ENCODE results near the gene IL20RA. TPM values are rescaled to one million over a fixed set of nuclear protein-coding genes. Genes with fewer than 3 reads are reported as not detected.
"Not testable (repeated sequence)": the region's sequence is repeated elsewhere in the genome, so short reads cannot be mapped to it uniquely, and the experiment has no call there.

The IL20RA gene, protein sequence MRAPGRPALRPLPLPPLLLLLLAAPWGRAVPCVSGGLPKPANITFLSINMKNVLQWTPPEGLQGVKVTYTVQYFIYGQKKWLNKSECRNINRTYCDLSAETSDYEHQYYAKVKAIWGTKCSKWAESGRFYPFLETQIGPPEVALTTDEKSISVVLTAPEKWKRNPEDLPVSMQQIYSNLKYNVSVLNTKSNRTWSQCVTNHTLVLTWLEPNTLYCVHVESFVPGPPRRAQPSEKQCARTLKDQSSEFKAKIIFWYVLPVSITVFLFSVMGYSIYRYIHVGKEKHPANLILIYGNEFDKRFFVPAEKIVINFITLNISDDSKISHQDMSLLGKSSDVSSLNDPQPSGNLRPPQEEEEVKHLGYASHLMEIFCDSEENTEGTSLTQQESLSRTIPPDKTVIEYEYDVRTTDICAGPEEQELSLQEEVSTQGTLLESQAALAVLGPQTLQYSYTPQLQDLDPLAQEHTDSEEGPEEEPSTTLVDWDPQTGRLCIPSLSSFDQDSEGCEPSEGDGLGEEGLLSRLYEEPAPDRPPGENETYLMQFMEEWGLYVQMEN
- total RNA-seq (2014; rRNA removed; shearing (Covaris generic); ENCODE audit: low replicate concordance), result not detected in 2 replicates

DNA sequence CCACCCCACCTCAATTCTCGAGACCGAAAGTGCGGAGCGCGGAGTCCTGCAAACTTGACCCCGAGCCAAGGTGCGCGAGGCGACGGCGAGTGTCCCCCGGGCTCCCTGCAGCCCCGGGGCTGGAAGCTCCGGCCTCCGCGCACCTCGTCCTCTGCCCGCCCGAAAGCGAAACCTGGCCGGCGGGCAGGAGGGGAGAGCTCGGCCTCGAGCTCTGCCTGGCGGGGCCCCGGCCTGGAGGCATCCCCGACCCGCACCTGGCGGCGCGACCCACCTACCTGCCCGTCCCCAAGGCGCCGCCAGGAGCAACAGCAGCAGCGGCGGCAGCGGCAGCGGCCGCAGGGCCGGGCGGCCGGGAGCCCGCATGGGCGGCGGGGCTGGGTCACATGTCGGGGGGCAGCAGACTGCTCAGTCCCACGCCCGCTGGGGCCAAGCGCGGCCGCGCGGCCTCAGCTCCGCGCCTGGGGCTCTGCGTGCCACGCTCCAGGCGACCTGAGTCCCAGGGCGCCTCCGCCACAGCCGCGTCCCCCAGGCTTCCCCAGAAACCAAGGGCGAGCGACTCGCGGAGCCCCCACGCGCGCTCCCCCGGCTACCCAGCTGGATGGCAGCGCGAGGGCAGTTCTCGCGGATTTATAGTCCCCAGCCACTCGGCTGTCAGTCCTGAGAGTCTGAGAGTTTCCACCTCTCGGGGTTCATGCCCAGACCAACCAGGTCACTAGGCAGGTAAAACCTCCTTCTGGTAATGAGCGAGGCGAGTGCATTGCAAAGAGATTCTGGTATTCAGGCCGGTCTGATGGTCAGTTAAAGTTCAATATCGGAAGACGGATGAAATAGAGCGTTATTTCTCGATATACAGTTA lies at the start of gene IL20RA:
Gene IL20RA, minus strand, starts transcription at position 600 of the 856 bp plus-strand sequence. Its CDS starts 237 bp downstream, at position 363.
- in situ Hi-C loops (cut with HindIII; ENCODE audit: low pct_unique_long_range_greater_than_20kb, low sequenced_read_pairs), result no loop called here
- no peak for DNase-seq (ENCODE audit: low read depth)

DNA sequence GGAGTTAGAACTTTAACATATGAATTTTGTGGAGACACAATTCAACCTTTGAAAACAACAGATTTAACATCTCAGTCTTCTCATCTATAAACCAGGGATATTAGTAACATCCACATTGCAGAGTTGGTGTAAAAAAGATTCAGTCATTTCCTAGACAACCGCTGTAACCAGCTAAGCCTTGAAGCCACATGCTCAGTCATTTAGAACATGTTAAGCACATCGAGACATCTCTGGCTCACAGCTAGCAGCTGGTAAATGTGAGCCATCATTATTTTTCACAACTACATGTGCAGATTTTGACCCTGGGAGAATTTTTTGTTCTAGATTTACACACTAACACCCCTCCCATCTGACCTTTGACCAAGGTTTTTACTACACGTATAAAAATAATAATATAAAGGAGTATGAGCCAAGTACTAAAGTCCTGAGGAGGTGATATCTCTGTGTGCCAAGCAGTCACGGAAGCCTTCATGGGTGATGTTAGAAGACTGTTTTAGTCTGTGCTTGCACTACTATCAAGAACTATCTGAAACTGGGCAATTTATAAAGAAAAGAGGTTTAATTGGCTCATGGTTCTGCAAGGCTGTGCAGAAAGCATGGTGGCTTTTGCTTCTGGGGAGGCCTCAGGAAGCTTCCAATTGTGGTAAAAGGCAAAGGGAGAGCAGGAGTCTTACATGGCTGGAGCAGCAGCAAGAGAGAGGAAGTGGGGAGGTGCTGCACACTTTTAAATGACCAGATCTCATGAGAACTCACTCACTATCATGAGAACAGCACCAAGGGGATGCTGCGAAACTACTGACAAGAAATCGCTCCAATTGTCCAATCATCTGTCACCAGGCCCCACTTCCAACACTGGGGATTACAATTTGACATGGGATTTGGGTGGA lies 48.7 kb upstream of the IL20RA start:
- in situ Hi-C loops (cut with HindIII; ENCODE audit: low pct_unique_long_range_greater_than_20kb, low sequenced_read_pairs), result no loop called here
- no peak for DNase-seq (ENCODE audit: low read depth)

DNA sequence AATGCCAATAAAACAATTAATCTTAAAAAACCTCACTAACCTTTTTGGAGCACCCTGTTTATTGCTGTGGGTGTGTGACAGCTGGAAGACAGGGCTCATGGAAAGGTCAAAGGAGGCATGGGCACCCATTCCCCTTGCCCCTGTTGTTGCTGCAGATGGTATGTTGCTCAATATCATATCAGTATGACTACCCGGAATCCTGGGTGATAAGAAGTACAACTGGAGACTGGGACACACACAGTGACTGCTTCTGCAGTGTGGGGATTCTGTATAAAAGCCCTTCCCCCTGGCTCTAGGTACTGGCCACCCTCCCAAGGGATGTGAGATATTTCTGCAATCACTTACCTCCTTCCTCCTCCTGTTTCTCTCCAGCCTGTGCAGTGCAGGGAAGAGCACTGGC lies 47.3 kb upstream of the IL20RA start:
- in situ Hi-C loops (cut with HindIII; ENCODE audit: low pct_unique_long_range_greater_than_20kb, low sequenced_read_pairs), result no loop called here
- DNase-seq (ENCODE audit: low read depth), result no peak

DNA sequence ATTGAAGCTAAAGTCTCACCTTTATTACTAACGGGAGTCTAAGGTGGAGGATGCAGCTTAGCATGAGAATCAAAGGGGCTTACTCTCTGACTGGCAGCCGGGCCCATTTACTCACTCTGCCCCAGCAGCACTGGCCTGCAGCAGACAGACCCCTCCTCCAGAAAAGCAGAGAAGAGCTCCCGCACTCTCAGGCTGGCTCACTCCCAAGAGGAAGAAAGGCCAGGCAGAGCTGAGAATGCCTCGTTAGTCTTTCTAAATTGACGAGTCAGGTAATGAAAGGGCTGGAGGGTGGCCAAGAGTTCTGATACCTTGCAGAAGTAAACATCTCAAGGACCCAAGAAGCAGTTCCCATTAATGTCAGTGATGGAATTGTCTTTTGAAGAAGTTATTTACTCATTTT lies 44.5 kb upstream of the IL20RA start:
- no peak for DNase-seq (ENCODE audit: low read depth)
- in situ Hi-C loops (cut with HindIII; ENCODE audit: low pct_unique_long_range_greater_than_20kb, low sequenced_read_pairs), result no loop called here

DNA sequence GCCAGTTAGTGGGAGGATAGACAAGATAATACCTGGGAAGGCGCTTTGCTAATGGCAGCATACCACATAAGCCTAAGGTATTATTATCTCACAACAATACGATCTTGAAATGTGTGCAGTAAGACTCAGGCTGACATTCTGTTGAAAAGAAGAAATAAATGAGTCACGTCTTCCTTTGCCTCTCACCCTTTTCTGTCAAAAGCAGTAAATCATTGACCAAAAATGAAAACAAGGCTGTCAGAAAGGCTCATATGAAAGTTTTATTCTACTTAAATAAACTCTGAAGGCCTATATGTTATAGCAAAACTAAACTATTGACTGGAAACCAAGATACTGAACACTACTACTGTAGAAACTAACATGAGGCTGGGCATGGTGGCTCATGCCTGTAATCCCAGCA lies 43.1 kb upstream of the IL20RA start:
- DNase-seq (ENCODE audit: low read depth), result no peak
- in situ Hi-C loops (cut with HindIII; ENCODE audit: low pct_unique_long_range_greater_than_20kb, low sequenced_read_pairs), result no loop called here

DNA sequence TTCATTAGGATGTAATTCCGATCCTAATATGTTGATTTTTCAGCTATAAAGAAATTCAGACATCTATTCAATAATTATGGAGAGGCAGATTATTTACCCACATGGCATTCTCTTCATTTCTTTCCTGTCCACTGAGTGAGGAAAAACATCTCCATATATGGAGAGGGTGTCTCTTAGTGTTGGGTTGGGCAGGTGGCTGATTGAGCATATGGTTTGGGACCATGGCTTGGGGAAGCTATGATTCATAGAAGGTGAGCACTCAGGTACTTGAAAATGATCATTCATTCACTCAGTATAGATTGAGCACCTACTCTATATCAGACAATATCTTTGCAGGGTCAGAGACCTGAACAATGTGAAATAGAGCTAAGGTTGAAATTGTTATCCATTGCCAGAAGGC lies 41.3 kb upstream of the IL20RA start:
- in situ Hi-C loops (cut with HindIII; ENCODE audit: low pct_unique_long_range_greater_than_20kb, low sequenced_read_pairs), result no loop called here
- DNase-seq (ENCODE audit: low read depth), result no peak

DNA sequence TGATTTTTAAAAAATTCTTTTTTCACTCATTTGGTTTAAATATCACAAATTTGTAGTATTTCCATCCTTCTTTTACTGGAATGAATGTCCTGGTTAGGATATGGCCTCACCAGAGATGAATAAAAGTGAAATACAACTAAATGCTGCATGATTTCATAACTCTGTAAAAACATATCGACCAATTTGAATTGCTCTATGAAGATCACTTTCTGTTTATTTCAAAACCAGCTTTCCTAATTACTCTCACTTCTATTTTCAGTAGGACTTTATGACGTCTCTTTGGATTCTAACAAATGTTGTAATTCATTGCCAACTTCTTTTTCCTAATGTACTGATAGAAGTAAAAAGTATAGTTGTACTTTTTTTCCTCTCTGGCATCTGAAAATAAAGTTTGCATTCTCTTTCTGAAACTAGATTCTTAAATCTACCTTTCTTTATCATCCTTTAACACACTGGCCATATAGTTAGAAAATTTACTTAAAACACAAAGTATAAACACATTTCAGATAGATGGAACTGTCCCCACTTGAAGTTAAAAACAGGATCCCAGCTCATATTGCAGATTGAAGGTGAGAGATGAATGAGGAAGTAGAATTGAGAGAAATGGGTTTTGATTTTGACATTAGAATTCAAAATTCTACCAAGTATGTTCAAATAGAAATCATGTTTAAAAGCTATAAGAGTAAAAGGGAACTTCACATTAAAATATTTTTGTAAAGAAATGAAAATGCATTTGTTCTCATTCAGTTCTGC lies 40.3 kb upstream of the IL20RA start:
- in situ Hi-C loops (cut with HindIII; ENCODE audit: low pct_unique_long_range_greater_than_20kb, low sequenced_read_pairs), result no loop called here
- DNase-seq (ENCODE audit: low read depth), result no peak

DNA sequence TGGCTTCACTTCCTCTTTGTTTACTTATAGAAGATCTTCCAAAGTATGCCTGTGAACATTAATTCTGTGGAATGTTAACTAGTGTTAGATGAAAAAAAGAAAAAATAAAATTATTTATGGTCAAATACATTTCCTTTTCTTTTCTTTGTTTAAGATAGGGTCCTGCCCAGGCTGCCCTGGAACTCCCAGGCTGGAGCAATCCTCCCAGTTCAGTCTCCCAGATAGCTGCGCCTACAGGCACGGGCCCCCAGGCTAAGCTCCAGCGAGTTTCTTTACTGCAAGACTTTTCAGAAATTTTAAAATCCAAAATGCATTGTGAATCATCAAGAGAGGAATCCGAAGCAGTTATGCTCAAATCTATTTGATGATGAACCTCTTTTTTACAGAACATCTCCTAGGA lies 39.3 kb upstream of the IL20RA start:
- in situ Hi-C loops (cut with HindIII; ENCODE audit: low pct_unique_long_range_greater_than_20kb, low sequenced_read_pairs), result no loop called here
- no peak for DNase-seq (ENCODE audit: low read depth)

DNA sequence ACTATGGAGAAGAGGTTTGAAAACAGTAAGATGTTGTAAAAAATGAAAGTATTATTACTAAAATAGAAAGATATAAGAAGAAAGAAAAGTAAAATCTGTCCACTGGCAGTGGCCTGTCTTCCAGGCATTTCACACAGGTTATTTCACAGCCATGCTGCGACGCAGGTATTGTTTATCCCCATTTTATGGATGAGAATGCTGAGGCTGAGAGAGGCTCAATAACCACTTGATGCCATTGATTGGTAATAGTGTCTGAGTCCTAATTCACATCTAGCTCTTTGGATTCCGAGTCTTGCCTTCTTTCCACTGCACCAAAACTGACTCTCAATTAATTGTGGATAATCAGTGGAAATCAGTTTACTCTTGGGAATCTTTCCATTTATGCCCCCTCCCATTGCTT lies 37.2 kb upstream of the IL20RA start:
- DNase-seq (ENCODE audit: low read depth), result no peak
- in situ Hi-C loops (cut with HindIII; ENCODE audit: low pct_unique_long_range_greater_than_20kb, low sequenced_read_pairs), result no loop called here

DNA sequence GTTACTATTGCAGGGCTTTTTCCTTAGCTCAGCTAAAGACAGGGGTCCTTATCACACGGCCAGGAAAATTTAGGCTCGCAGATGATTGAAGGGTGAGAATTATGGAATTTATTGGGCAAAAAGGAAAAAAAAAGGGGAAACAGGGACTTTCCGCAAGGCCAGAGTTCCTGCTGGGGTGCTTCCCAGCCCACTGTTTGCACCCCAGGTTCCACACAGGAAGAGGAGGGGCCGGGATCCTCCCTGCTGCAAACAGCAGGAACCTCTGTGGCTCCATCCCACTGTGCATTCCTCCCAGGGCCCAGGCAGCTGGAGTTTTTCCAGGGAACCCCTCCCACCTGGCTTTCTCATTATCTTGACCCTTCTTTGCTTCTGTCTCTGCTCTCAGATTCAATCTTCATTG lies 35.9 kb upstream of the IL20RA start:
- in situ Hi-C loops (cut with HindIII; ENCODE audit: low pct_unique_long_range_greater_than_20kb, low sequenced_read_pairs), result no loop called here
- DNase-seq (ENCODE audit: low read depth), result no peak

DNA sequence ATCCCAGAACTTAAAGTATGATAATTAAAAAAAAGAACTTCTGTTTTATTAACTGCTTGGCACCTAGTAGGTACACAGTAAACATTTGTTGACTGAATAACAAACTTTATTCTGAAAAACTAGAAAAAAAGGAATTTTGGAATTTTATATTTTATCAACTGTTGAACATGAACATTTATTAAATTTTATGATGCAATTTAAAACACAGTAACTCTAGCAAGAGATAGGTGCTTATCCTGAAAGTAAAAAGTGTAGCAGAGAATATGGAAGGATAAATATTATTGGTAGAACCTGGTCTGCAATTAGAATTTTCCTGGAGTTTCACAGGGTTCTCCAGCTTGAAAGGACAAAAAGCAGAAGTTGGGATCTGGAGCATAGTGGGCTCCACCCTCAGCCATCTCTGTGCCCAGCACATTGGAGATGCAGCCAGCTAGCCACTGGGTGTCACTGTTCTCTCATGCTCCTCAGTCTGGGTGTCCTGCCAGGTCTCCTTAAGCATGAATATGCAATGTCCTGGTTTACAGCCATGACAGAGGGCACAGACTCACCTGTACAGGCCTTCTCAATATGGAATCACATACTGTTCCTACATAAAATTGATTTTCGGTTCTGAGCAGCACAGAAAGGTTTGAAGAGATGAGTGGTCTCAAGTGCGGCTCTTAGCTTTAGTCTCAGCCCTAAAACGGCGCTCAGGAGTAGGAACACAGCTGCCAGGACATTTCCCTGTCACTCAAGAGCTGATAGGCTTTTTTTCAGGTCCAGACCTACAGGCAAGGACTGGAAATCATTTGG lies 31.7 kb upstream of the IL20RA start:
- peak; percentile 60 for DNase-seq (ENCODE audit: low read depth)
- in situ Hi-C loops (cut with HindIII; ENCODE audit: low pct_unique_long_range_greater_than_20kb, low sequenced_read_pairs), result no loop called here

DNA sequence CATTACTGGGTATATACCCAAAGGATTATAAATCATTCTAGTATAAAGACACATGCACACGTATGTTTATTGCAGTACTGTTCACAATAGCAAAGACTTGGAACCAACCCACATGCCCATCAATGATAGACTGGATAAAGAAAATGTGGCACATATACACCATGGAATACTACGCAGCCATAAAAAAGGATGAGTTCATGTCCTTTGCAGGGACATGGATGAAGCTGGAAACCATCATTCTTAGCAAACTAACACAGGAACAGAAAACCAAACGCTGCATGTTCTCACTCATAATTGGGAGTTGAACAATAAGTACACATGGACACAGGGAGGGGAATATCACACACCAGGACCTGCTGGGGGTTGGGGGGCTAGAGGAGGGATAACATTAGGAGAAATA lies 31.0 kb upstream of the IL20RA start:
- DNase-seq (ENCODE audit: low read depth); in situ Hi-C loops (cut with HindIII; ENCODE audit: low pct_unique_long_range_greater_than_20kb, low sequenced_read_pairs): not testable (repeated sequence)

DNA sequence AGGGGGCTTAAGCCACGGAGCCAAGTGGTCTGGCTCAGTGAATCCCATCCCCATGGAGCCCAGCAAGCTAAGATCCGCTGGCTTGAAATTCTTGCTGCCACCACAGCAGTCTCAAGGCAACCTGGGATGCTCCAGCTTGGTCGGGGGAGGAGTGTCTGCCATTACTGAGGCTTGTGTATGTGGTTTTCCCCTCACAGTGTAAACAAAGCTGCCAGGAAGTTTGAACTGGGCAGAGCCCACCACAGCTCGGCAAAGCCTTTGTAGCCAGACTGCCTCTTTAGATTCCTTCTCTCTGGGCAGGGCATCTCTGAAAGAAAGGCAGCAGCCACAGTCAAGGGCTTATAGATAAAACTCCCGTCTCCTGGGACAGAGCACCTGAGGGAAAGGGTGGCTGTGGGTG lies 25.5 kb upstream of the IL20RA start:
- in situ Hi-C loops (cut with HindIII; ENCODE audit: low pct_unique_long_range_greater_than_20kb, low sequenced_read_pairs), result no loop called here
- no peak for DNase-seq (ENCODE audit: low read depth)

DNA sequence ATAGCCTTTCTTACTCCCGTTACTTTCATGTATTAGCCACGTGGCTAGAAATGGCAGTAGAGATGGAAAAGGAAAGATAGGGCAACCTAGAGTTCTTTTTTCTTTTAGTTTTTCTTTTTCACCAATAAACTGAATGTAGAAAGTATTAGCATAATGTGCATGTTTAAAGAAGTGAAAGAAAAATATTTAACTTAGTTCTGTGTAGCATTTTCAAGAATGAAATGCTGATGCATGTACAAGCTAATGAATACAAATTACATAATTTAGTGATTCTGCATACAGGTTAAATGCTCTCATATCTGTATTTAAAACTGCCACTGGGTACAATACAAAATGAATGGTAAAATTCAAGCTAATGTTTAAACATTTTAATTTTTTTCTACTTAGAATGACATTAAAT lies 22.6 kb upstream of the IL20RA start:
- in situ Hi-C loops (cut with HindIII; ENCODE audit: low pct_unique_long_range_greater_than_20kb, low sequenced_read_pairs), result no loop called here
- no peak for DNase-seq (ENCODE audit: low read depth)

DNA sequence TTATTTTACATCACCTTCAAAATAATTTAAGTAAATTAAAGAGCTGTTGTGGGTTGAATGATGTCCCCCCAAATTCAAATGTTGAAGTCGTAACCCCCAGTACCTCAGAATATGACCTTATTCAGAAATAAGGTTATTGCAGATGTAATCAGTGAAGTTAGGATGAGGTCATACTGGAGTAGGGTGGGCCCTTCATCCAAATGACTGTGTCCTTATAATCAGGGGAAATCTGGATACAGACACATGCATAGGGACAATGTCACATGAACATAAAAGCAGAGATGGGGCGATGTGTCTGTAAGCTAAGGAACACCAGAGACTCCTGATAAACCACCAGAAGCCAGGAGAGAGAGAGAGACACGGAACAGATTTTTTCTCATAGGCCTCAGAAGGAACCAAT lies 13.3 kb upstream of the IL20RA start:
- no peak for DNase-seq (ENCODE audit: low read depth)
- in situ Hi-C loops (cut with HindIII; ENCODE audit: low pct_unique_long_range_greater_than_20kb, low sequenced_read_pairs), result no loop called here

DNA sequence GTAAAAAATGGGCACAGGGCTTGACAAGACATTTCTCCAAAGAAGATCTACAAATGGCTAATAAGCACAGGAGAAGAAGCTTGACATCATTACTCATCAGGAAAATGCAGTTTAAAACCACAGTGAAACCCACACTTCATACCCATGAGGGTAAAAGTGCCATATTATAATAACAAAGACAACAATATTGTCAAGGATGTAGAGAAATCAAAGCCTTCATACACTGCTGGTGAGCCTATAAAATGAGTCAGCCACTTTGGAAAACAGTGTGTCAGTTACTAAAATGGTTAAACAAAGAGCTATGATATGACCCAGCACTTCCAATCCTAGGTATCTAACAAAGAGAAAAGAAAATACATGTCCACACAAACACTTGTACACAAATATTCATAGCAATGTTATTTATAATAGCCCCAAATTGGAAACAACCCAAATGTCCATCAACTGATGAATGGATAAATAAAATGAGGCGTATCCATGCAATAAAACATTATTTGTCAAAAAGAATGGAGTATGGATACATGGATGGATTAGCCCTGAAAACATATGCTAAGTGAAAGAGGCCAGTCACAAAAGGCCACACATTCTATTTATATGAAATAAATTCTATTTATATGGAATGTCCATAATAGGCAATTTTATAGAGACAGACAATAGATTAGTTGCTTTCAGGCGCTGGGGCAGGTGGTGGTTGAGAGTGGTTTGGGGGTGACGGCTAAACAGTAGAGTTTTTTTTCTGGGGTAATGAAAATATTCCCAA lies 11.5 kb upstream of the IL20RA start:
- no peak for DNase-seq (ENCODE audit: low read depth)
- in situ Hi-C loops (cut with HindIII; ENCODE audit: low pct_unique_long_range_greater_than_20kb, low sequenced_read_pairs), result no loop called here

Data from Caki2 (cell line).